OCI-LY1 (cell line): Measurements from ENCODE around the gene PDCD1.
A peak's percentile ranks its signal among the peaks of the same experiment; 100 is the strongest.

Experiments
- H2AFZ ChIP-seq: fragments of 200-600 bp; sonication (generic), shearing (Covaris generic); 2 replicates; pipeline ENCODE4 v1.6.0; 2014; ENCODE audit warnings: antibody characterized with exemption, mild to moderate bottlenecking, low read length
- H3F3A ChIP-seq: fragments of 200-600 bp; sonication (generic), shearing (Covaris generic); 2 replicates; pipeline ENCODE4 v1.6.0; 2014; ENCODE audit warnings: mild to moderate bottlenecking, antibody characterized with exemption, low read length, moderate library complexity; ENCODE audit not compliant: insufficient read depth
- H3K27ac ChIP-seq: fragments of 200-600 bp; sonication (generic); 2 replicates; pipeline ENCODE4 v1.5.1; 2014; ENCODE audit warnings: low read length, mixed run types, mild to moderate bottlenecking, low read depth; ENCODE audit not compliant: poor library complexity, severe bottlenecking
- H3K27me3 ChIP-seq: fragments of 200-600 bp; sonication (generic); 2 replicates; pipeline ENCODE4 v1.6.0; 2014; ENCODE audit warnings: antibody characterized with exemption, mild to moderate bottlenecking, low read length, moderate library complexity; ENCODE audit not compliant: insufficient read depth
- H3K36me3 ChIP-seq: fragments of 200-600 bp; sonication (generic); 2 replicates; pipeline ENCODE4 v1.6.1; 2014; ENCODE audit warnings: mild to moderate bottlenecking, antibody characterized with exemption, low read length, moderate library complexity, mixed read lengths; ENCODE audit not compliant: insufficient read depth
- H3K4me1 ChIP-seq: fragments of 200-600 bp; sonication (generic); 2 replicates; pipeline ENCODE4 v1.5.1; 2014; ENCODE audit warnings: mild to moderate bottlenecking, low read length, moderate library complexity; ENCODE audit not compliant: insufficient read depth, severe bottlenecking
- H3K4me2 ChIP-seq: fragments of 200-600 bp; sonication (generic), shearing (Covaris generic); 2 replicates; pipeline ENCODE4 v1.6.1; 2014; ENCODE audit warnings: low read length
- H3K4me3 ChIP-seq: fragments of 200-600 bp; sonication (generic); 2 replicates; pipeline ENCODE4 v1.5.1; 2014; ENCODE audit warnings: low read length, low read depth, mild to moderate bottlenecking, mixed read lengths; ENCODE audit not compliant: poor library complexity, severe bottlenecking
- H3K79me2 ChIP-seq: fragments of 200-600 bp; shearing (Covaris generic); 2 replicates; pipeline ENCODE4 v1.6.1; 2016; ENCODE audit warnings: mixed run types, low read length, mixed read lengths; ENCODE audit not compliant: insufficient read depth
- H3K9ac ChIP-seq: fragments of 200-600 bp; sonication (generic), shearing (Covaris generic); 2 replicates; pipeline ENCODE4 v1.6.1; 2014; ENCODE audit warnings: mild to moderate bottlenecking, low read length, mixed read lengths
- H3K9me2 ChIP-seq: fragments of 200-600 bp; sonication (generic), shearing (Covaris generic); 2 replicates; pipeline ENCODE4 v1.6.1; 2014; ENCODE audit warnings: low read depth, mild to moderate bottlenecking, low read length, mixed read lengths
- H3K9me3 ChIP-seq: fragments of 200-600 bp; shearing (Covaris generic); 2 replicates; pipeline ENCODE4 v1.6.1; 2014; ENCODE audit warnings: low read length, mixed read lengths
- H4K20me1 ChIP-seq: fragments of 200-600 bp; sonication (generic), shearing (Covaris generic); 2 replicates; pipeline ENCODE4 v1.6.0; 2016; ENCODE audit warnings: mild to moderate bottlenecking, low read length; ENCODE audit not compliant: insufficient read depth
- CTCF ChIP-seq: fragments of 200-600 bp; sonication (generic), shearing (Covaris generic); IDR thresholded peaks from 2 replicates; pipeline ENCODE4 v1.5.1; 2017; ENCODE audit warnings: mild to moderate bottlenecking, antibody characterized with exemption, low read length, moderate library complexity, mixed read lengths
- EZH2 ChIP-seq: fragments of 200-600 bp; sonication (generic), shearing (Covaris generic); IDR thresholded peaks from 2 replicates; pipeline ENCODE4 v1.8.0; 2017; ENCODE audit warnings: borderline replicate concordance, mixed run types, mild to moderate bottlenecking, antibody characterized with exemption, low read length, moderate library complexity, mixed read lengths

The PDCD1 gene

GRCh38 chr2:241860184-241861078, 1.7 kb upstream of the PDCD1 start:
- H3K27ac ChIP-seq, result peak overlapping the region; percentile 35

DNA sequence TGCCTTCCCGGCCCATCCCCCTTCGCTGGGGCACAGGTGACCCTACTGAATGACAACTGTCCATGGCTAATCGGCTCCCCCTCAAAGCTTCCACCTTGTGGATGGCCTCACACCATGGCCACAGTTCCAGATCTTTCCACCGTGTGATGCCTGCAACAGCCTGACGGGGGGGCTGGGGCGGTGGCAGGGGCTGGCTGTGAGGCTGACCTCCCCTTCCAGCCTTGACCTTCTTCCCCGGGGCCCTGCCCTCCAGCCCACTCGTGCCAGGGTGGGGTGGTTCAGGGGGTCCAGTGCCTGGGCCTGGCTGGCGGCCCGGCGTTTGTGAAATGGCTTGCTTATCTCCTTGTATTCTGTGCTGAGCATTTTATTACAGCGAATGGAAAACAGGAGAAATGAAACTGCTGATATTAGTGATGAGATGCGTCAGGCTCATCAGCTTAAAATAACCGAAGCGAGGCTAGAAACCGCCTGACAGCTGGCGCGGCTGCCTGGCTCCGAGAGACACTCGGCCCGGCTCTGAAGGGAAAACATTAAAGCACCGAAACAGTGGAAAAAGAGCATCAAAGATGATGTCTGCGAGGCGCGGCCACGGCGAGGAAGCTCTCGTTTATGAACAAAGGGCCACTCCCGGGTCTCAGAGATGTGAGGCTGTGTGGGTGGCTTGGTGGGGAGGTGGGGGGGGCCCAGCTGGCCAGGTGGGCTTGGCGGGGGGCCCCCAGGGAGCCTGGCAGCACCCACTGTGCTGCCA, 916 bp upstream of the PDCD1 start:
- no peak overlapping the region for H3K4me3 ChIP-seq
- no peaks in the 10 kb centered on the region for H3K36me3 ChIP-seq
- peak overlapping the region; percentile 43 for H3K4me2 ChIP-seq
- H3K9ac ChIP-seq, result no peak overlapping the region
- H3K9me2 ChIP-seq, result no peaks in the 10 kb centered on the region
- H3K9me3 ChIP-seq, result no peaks in the 10 kb centered on the region
- H3K27me3 ChIP-seq, result peaks cover 5% of the 10 kb centered on the region; the same call in 1 of the 2 replicates
- TF ChIP-seq EZH2 (no peak), CTCF (0 out of 2 replicates have a peak, but pooled peaks have one; percentile 24)
- no peaks in the 10 kb centered on the region for H4K20me1 ChIP-seq
- no peaks in the 10 kb centered on the region for H3F3A ChIP-seq
- no peak overlapping the region for H2AFZ ChIP-seq
- peak overlapping the region; percentile 41 for H3K27ac ChIP-seq
- H3K4me1 ChIP-seq, result peaks cover 16% of the 10 kb centered on the region
- H3K79me2 ChIP-seq, result no peaks in the 10 kb centered on the region

More at GRCh38 chr2:241860184-241861078, 1.7 kb upstream of the PDCD1 start:
- Histone ChIP-seq H3K9ac (no peak overlapping the region), H3K79me2 (no peaks in the 10 kb centered on the region), H2AFZ (no peak overlapping the region), H3K4me2 (peak overlapping the region; percentile 43; the same call in 1 of the 2 replicates), H3K4me3 (no peak overlapping the region), H3F3A (no peaks in the 10 kb centered on the region), H3K27me3 (peaks cover 5% of the 10 kb centered on the region; the same call in 1 of the 2 replicates), H3K9me2 (no peaks in the 10 kb centered on the region), H4K20me1 (no peaks in the 10 kb centered on the region), H3K9me3 (no peaks in the 10 kb centered on the region), H3K4me1 (peaks cover 16% of the 10 kb centered on the region), H3K36me3 (no peaks in the 10 kb centered on the region)
- no peak for TF ChIP-seq EZH2
- no peak for TF ChIP-seq CTCF

GRCh38 chr2:241859017-241859435, 332 bp upstream of the PDCD1 start:
- H3K9me3 ChIP-seq, result no peaks in the 10 kb centered on the region
- H2AFZ ChIP-seq, result no peak overlapping the region
- TF ChIP-seq EZH2, result no peak
- no peak for TF ChIP-seq CTCF
- H3K4me1 ChIP-seq, result peaks cover 16% of the 10 kb centered on the region
- no peak overlapping the region for H3K9ac ChIP-seq
- H3K27me3 ChIP-seq, result peaks cover 5% of the 10 kb centered on the region; the same call in 1 of the 2 replicates
- H3K9me2 ChIP-seq, result no peaks in the 10 kb centered on the region
- no peaks in the 10 kb centered on the region for H3F3A ChIP-seq
- no peak overlapping the region for H3K4me3 ChIP-seq
- H3K4me2 ChIP-seq, result peak overlapping the region; percentile 43; the same call in 1 of the 2 replicates
- H3K79me2 ChIP-seq, result no peaks in the 10 kb centered on the region
- no peaks in the 10 kb centered on the region for H3K36me3 ChIP-seq
- H3K27ac ChIP-seq, result no peak overlapping the region
- no peaks in the 10 kb centered on the region for H4K20me1 ChIP-seq
